Heart left ventricle (tissue), 13 donors: ENCODE results near the gene PKD1.
"Not testable (repeated sequence)": the region's sequence is repeated elsewhere in the genome, so short reads cannot be mapped to it uniquely, and the experiment has no call there.

Source experiments
- POLR2A ChIP-seq, 2 donors: fragments of 450-650 bp; IDR thresholded peaks; one replicate each; pipeline ENCODE4 v1.6.1; 2017; ENCODE audit warnings: antibody characterized with exemption in 2 of 2, mild to moderate bottlenecking in 2 of 2, moderate library complexity in 2 of 2
- TF ChIP-seq, protein P1 (sequence below), 12 donors: fragments of 200-600 bp; sonication (generic) in 4 of 12; IDR thresholded peaks; one replicate each; pipeline versions ENCODE4 v1.5.0 to v1.8.0; 2018 to 2022; ENCODE audit warnings: antibody characterized with exemption in 12 of 12, mild to moderate bottlenecking in 5 of 12
- donor health status: ischemic (EF 13 %, LVEDD 7.1; RV severe dilation, severe dysfunction).
- donor health status: DM: no; HTN: yes; CAD: no.
- donor health status: DM: no; HTN: no; CAD: no.
- donor health status: ischemic (EF 25% LVEDD 6.9; RV normal size, moderate dysfunction).
- donor health status: ischemic (EF 25% LVEDD 5.7; RV mildly dilated, moderate dysfunction).
- donor health status: ischemic (EF 35%, LVEDD 5.7; RV mildly dilated, moderate dysfunction).
- donor health status: nonischemic (EF 11% LVEDD 7.7; RV severe dilation, severe dysfunction).
- donor health status: DM: yes; HTN: yes; CAD: no.
- donor health status: PGD.
- donor health status: ischemic (EF 29% LVEDD 5.4; RV normal size, mild dysfunction).
- donor health status: nonischemic (EF 23%, LVEDD 6.1; RV moderate dilation, normal function).

DNA sequence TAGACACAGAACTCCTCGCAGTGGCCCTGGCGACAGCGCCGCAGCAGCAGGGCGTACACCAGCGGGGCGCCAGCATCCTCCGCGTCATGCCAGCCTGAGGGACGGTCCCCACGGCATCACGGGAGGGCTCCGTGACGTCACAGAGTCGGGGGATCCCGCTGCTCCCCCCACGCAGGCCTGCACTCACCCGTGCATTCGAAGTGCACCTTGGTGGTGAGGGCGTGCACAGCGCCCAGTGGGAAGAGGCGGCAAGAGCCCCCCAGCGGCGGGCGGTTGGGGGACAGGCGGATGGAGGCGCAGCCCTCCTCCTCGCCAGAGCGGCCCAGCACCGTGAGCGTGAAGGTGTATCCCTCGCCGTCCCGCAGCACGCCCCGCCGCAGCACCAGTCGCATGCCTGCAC, 29.5 kb downstream of the PKD1 start:
- TF ChIP-seq, protein P1, sequence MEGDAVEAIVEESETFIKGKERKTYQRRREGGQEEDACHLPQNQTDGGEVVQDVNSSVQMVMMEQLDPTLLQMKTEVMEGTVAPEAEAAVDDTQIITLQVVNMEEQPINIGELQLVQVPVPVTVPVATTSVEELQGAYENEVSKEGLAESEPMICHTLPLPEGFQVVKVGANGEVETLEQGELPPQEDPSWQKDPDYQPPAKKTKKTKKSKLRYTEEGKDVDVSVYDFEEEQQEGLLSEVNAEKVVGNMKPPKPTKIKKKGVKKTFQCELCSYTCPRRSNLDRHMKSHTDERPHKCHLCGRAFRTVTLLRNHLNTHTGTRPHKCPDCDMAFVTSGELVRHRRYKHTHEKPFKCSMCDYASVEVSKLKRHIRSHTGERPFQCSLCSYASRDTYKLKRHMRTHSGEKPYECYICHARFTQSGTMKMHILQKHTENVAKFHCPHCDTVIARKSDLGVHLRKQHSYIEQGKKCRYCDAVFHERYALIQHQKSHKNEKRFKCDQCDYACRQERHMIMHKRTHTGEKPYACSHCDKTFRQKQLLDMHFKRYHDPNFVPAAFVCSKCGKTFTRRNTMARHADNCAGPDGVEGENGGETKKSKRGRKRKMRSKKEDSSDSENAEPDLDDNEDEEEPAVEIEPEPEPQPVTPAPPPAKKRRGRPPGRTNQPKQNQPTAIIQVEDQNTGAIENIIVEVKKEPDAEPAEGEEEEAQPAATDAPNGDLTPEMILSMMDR (IDR thresholded peaks at IDR 0.05) = not testable (repeated sequence)
- not testable (repeated sequence) for TF ChIP-seq POLR2A (IDR thresholded peaks at IDR 0.05)
